HG02642 (cell line): ENCODE measurements around the gene LONP2.
"Not testable (repeated sequence)": the region's sequence is repeated elsewhere in the genome, so short reads cannot be mapped to it uniquely, and the experiment has no call there.

Source experiments
- ATAC-seq: cut with Tn5 transposase; IDR thresholded peaks from one replicate; pipeline ENCODE4 v1.9.1; 2021; ENCODE audit warnings: mild to moderate bottlenecking; ENCODE audit not compliant: unreplicated experiment, poor library complexity

The LONP2 gene

DNA sequence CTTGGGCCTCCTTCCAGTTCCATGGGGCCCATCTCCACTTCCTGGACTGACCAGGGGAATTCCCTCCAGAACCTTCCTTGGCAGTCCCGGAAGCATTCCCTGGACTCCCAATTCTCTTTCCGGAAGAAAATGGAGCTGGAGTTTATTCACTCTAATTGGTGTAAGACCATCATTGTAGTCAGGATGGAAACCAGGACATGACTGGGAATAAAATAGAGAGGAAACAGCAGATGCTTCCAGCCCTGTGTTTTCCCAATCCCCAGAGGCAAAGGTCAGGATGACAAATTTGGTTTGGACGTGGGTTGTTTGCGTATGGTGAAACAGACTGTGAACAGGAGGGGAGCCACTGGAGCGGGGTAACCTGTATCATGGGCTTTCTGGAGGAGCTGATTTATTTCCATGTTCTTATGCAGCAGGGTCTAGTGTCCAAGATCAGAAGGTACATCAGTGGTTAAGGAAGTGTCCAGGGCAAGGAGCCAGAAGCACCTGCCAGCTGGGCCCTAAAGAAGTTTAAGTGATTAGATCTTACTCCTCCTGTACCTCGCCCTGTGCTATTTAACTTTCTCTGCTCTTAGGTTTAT, 8.5 kb upstream of the LONP2 start:
- ATAC-seq, result no peak

- no peak for ATAC-seq
These were observed 7.8 kb upstream of the LONP2 start for GRCh38 chr16:48236286-48236685.

DNA sequence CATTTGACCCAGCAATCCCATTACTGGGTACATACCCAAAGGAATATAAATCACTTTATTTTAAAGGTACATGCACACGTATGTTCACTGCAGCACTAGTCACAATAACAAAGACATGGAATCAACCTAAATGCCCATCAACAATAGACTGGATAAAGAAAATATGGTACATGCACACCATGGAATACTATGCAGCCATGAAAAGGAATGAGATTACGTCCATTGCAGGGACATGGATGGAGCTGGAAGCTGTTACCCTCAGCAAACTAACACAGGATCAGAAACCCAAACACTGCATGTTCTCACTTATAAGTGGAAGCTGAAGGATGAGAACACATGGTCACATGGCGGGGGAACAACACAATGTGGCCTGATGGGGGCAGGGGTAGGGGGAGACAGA, 4.0 kb upstream of the LONP2 start:
- ATAC-seq, result not testable (repeated sequence)

DNA sequence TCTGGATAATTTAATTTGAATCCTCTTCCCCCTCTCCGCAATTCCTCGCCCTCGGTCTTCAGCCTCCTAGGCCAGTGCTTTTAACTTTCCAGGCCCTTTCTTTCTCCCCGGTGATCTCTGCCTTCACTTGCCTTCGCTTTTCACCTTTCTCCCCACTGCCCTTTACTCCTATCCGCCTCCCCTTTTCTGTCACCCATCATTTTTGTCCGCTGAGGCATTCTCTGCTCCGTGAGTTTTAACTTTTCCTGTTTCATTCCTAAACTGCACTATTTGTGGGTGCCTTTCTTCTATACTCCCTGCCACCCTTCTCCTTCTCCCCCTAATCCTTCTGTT, 729 bp downstream of the LONP2 start:
- ATAC-seq, result no peak

GRCh38 chr16:48246066-48246465, 2.0 kb downstream of the LONP2 start:
- ATAC-seq, result no peak

- ATAC-seq, result no peak
These were observed 3.2 kb downstream of the LONP2 start, which contains the start of gene ABCC11 for GRCh38 chr16:48247311-48247710. TSS of gene ABCC11 (minus strand) at chr16:48247539. CDS start at chr16:48231921, 15,618 bp downstream.

GRCh38 chr16:48250520-48251278, 6.6 kb downstream of the LONP2 start:
- no peak for ATAC-seq

DNA sequence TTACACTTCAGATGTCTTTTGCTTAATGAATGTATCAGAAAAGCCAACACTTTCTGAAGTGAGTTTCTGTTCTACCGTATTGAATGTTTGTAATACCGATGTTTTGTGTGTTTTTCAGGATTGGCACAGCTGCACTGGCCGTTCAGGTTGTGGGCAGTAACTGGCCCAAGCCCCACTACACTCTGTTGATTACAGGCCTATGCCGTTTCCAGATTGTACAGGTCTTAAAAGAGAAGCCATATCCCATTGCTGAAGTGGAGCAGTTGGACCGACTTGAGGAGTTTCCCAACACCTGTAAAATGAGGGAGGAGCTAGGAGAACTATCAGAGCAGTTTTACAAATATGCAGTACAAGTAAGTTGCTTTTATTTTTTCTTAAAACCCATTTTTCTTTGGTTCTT, 7.9 kb downstream of the LONP2 start:
- no peak for ATAC-seq

GRCh38 chr16:48256579-48257177, 12.6 kb downstream of the LONP2 start:
- no peak for ATAC-seq

DNA sequence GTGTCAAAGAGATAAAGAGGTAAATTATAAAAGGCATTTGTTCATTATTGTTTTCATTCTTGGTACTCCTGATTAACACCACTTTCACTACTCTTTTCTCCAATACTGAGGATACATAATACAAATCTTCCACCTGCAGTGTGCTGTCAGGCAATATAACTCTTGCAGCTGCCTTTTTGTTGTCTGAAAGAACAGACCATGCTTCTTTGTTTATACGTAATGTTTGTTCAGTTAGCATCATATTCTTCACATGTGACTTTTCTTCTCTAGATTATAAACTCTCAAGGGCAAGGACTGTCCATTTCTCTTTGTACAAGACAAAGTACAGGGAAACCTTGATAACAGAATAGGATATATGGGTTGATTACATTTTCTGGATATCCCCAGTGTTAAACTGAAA, 17.5 kb downstream of the LONP2 start:
- no peak for ATAC-seq

DNA sequence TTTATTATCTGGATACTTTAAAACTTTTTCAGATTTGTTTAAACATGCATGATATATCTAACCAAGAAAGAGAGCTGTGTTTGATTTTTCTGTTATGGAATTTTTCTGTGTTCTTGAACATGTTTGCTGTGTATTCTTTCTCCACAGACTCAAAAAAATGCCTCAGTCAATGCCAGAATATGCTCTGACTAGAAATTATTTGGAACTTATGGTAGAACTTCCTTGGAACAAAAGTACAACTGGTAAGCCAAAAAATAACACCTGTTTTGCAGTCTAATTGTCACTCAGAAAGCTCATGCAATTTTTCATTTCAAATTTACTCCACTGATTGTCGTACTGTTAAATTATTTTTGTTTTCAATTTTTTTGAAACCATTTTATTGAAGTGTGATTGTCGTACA, 18.5 kb downstream of the LONP2 start:
- no peak for ATAC-seq

DNA sequence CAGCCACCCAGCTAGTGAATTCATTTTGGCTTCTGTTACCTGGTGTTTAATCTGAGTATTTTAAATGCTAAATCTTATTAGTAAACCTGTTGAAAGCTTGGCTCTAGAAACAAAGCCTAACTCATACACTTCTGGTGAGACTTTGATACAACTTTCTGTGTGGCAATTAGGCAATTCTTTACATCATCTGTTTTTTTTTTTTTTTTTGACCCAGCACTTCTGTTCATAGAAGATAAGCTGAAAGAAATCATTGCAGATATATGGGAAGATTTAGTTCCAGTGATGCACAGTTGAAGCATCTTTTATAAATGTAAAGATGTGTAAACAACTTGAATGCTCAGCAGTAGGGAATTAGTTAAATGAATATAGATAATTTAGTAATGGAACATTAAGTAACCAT, 24.9 kb downstream of the LONP2 start:
- no peak for ATAC-seq

- ATAC-seq, result no peak
These were observed 27.6 kb downstream of the LONP2 start for GRCh38 chr16:48271728-48272127.

DNA sequence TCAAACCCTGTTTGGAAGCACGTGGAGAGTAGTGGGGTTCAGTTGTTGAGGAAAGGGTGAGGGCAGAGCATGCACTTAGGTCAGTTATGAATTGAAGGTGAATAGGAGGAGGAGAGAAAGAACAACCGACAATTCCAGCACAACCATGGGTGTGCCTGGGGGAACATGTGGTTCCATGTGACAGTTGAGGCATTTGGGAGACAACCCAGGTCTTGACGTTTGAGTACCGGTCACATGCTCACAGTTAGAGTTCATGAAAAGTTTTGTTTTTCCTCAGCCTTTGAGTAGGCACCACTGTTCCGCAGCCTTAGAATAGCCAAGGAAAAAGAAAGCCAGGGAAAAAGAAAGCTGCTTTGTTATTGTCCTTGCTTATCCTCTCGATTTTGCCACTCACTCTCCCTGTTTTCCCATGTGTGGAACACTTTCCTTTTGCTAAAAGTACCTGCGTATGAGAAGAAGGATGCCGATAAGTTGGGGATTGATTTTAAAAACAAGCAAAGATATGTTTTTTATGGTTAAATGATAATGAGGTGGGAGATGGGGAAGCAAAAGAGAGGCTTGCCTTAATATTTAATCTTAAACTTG, 28.8 kb downstream of the LONP2 start:
- no peak for ATAC-seq

DNA sequence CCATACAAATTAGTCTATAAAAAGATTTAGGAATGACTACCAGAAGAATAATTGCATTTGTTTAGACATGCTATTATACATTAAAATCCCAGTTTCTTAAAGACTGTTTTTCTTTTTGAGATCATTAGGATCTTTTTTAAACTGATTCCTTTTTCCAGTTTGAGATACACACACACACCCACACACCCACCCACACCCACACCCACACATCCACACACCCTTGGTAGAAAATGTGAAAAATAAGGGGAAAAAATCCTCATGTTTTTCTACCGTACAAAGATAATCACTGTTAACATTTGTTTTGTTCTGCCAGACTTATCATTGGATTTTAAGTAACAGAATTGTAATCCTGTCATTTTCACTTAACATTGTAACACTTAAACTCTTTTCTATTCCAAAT, 30.4 kb downstream of the LONP2 start:
- no peak for ATAC-seq

DNA sequence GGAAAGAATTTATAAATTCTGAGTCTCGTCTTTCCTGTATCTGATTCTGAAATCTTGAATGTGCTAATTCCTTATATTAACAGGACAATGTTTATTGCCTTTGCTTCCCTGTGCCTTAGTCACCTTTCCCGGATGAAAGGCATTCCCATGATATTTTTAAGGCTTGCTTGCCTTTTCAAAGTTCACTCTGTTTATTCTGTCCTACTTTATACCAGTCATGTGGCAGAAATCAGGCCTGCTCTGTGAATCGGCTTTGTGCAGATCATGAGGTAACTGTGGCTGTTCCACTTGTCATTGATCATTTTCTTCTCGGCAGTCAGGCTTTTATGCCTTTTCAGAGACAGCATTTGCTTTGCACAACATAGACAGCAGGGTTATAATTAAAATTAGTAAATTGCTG, 32.0 kb downstream of the LONP2 start:
- ATAC-seq, result no peak

- no peak for ATAC-seq
These were observed 33.1 kb downstream of the LONP2 start for GRCh38 chr16:48277158-48277557.

GRCh38 chr16:48279199-48279598, 35.1 kb downstream of the LONP2 start:
- ATAC-seq, result no peak

- no peak for ATAC-seq
These were observed 36.4 kb downstream of the LONP2 start for GRCh38 chr16:48280546-48280945.

DNA sequence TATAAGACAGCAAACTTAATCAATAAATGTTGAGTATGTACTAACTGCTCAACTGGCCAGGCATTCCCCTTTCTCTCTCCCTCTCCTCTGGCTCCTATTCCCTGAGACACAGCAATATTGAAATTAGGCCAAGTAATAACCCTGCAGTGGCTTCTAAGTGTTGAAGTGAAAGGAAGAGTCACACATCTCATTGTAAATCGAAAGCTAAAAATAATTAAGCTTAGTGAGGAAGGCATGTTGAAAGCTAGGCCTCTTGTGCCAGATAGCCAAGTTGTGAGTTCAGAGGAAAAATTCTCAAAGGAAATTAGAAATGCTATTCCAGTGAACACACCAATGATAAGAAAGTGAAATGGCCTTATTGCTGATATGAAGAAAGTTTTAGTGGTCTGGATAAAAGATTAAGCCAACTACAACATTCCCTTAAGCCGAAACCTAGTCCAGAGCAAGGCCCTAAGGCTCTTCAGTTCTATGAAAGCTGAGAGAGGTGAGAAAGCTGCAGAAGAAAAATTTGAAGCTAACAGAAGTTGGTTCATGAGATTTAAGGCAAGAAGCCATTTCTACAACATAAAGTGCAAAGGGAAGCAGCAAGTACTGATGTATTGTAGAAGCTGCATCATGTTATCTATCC, 38.6 kb downstream of the LONP2 start:
- no peak for ATAC-seq

DNA sequence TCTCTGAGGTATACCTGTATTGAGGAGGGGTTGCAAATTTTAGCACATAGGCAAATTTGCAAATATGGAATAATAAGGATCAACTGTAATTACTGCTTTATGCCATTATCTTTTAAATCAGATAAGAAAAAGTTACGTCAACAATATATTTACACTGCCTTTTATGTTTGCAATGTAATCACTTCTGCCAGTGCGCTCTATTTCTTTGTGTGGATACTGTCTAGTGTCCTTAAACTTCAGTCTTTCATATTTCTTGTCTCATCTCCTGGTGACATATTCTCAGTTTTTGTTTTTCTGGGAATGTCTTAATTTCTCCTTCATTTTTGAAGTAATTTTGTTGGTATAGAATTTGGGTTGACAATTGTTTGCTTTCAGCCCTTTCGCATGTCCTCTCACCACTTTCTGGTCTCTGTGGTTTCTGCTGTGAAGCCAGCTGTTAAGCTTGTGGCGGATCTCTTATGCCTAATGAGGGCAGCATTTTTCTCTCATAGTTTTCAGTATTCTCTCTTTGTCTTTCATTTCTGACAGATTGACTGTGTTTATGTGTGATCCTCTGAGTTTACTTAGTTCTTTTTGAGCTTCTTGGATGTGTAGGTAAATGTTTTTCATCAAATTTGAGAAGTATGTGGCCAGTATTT, 40.8 kb downstream of the LONP2 start:
- no peak for ATAC-seq
